NCI-H2081 treated with DMSO at 0.1 percent for 48 hours (cell line): ENCODE measurements around the gene MREG.

Source experiments
- DNase-seq: peaks from one replicate; lab custom pipeline; 2025; lab: John Stamatoyannopoulos, UW

MREG gene, protein sequence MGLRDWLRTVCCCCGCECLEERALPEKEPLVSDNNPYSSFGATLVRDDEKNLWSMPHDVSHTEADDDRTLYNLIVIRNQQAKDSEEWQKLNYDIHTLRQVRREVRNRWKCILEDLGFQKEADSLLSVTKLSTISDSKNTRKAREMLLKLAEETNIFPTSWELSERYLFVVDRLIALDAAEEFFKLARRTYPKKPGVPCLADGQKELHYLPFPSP

DNA sequence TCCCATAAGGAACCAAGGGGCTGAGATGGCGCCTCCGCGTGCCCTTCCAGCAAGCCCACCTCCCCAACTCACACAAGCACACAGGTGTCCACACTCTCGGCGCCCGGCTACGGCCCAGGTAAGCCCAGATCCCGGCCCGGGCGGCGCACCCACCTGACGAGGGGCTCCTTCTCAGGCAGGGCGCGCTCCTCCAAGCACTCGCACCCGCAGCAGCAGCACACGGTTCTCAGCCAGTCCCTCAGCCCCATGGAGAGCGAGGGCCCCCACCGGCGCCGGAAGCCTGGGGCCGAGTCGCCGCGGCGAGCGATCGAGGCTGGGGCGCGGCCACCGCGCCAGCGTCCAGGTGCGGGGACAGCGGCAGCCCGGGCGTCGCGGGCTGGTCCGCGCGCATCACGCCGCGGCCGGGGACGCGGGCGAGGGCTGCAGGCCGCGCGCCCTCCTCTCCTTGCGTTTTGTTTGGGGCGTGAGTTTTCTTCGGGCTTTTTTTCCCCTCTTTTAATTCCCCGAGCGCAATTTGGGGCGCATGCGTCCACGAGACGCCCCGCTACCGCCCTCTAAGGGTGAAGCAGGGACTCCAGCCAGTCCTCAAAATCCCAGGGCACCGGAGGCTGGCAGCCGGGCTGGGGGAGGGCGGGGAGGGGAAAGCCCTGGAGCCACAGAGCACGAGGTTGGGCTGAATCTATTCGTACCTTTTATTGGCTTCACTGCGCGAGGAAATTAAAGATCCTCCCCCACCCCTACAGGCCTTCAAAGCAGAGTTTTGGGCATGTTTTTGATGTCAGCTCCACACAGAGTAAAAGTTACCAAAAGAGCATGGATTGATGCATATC lies at the start of gene MREG:
TSS of gene MREG (minus strand) at position 472 of the 830 bp plus-strand sequence. CDS start at position 248, 224 bp downstream.
- DNase-seq = peak; percentile 46

DNA sequence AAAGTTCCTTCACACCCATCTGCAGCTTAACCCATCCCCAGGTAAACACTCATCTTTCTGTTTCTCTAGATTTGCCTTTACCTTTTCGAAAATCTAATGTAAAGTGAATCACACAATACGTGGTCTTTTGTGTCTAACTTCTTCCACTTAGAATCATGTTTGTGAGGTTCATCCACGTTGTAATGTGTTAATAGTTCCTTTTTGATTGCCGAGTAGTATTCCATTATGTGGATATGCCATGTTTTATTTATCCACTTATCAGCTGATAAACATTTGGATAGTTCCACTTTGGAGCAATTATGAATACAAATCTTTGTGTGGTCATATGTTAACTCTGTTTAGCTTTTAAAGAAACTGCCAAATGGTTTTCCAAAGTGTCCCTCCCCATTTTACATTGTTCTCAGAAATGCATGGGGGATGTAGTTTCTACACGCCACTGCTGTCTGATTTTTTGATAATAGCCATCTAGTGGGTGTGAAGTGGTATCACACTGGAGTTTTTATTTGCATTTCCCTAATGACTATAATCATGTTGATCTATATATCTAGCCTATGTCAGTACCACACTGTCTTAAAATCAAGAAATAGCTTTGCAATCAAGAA lies 46.0 kb upstream of the MREG start:
- no peak for DNase-seq

DNA sequence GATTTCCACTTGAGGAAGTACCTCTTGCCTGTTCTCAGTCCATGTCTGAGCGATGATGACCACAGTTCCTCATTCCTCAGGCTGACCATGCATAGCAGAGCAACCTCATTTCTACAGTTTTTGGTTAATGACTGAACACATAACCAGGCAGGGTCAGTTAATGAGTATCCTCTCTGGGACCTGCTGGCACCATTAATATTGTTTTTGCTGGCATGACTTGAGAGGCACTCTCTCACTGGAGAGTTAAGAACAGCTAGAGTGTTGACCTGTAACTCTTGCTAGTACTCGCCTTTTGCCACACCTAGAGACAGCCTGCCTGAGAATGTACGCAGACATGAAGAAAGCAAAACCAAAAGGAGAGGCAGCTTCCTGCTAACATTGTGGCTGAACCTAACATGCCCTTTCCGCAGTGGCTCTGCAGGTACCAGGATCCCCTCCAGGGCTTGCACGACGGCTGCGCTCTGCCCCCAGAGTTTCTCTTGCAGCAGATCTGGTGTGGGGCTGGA lies 44.4 kb upstream of the MREG start:
- no peak for DNase-seq

DNA sequence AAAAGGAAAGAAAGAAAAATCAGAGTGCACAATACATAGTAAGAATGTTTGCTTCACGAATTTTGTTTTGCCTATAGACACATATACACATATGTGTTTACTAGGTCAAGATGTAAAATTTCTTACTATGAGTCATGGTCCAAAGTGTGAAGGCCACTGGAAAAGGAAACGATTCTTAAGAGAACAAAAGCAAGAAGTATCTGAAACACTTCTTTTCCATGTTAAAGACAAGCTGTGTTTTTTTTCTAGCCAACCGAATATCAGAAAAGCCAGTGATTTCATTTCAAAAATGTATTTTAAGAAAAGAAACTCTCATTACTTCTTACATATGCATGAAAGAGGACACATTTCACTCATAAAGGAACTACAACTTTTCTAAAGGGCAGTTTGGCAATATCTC lies 43.4 kb upstream of the MREG start:
- DNase-seq = no peak

DNA sequence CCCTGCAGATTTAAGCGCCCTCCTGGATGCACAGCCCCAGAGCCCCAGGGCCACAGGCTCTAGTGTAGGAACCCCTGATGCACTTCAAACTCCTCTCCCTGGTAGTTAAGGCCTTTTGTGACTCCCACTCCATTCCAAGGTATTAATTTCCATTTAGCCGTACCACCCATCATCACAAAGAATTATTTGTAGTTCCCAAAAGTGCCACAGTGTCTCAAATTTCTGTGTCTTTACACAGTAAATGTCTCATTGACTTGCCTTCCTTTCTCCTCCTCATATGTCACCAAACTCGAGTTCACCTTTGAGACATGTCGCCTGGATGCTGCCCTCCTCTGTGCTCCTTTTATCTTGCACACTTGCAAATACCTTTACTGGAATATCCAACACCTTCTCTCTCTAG lies 42.3 kb upstream of the MREG start:
- no peak for DNase-seq

DNA sequence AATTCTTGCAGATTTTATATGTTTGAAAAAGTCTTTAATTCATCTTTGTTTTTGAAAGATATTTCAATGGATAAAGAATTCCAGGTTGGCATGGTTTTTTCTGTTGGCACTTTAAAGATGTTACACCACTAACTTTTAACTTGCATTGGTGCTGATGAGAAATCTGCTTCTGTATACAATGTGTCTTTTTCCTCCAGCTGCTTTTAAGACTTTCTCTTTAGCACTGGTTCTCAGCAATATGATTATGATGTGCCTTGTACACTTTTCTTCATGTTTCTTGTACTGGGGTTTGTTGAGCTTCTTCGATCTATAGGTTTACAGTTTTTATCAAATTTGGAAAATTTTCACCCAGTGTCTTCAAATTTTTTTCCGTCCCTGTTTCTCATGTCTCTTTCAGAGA lies 39.1 kb upstream of the MREG start:
- DNase-seq = no peak

DNA sequence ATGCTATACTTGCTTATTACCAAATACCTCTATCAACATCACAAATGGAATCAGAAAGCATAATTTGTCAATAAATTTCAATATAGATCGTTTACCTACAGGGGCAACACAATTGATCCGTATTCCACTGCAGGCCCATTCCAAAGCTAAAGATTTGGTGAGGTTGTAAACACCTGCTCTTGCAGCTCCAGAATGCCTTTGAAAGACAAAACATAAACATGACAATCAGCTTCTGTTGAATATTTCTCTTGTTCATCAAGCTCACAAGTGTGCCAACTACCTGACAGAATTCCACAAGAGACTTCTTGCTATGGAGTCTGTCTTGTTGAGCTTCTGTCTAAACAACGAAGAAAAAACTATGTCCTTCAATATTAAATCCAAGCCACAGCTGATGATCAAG lies 38.0 kb upstream of the MREG start:
- no peak for DNase-seq

DNA sequence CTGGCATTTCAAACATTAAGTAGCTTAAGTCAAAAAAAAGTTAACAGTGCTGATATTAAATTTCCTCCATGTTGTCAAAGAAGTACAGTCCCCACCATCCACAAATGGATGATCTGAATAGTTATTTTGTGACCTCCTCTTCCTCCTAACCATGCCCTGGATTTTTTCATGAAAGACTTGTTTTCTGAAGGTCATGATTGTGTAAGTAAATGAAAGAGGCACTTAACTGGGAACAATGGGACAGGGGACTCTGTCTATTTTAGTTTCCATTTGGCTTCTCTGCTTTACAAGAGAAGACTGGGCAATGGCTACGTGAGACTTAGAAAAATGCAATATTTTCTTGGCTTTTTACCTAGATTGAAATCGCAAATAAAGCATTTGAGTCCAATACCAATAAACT lies 36.1 kb upstream of the MREG start:
- no peak for DNase-seq

DNA sequence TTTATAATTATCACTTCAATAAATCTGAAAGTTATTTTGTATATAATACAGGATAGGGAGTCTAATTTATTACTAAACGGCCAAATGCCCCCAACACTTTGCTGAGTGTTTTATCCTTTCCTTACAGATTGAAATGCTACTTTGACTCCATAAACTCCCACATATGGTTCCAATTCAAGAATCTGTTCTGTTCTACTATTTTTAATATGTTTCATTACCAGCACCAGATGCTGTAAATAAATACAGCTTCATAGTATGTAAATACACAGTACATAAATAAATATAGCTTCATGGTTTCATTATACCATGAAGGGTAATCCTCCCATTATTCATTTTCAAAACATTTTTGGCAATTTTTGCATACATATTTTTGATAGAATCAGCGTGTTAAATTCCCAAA lies 34.0 kb upstream of the MREG start:
- no peak for DNase-seq

DNA sequence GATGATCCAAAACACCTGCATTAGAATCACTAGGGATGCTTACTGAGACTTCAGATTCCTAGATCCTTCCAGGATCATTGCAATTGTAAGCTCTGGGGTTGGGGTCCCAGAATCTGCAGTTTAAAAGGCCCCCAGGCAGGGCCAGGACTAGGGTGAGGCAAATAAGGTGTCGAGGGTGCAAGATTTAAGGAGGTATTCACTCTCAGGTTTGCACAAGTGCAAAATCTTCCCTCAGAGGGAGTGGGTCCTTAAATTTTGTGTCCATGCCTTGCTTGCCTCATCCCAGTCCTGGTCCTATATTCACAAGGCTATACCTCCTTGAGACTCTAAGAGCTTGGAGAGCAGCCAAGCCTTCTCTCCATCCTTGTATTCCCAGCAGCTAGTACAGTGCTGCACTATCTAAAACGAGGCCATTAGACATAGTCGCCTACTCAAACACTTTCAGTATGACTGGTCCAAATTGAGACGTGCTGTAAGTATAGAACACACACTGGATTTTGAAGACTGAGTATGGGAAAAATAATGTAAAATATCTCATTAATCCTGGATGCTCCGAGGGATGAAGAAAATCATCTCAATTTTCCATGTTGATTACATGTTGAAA lies 31.6 kb upstream of the MREG start:
- no peak for DNase-seq

DNA sequence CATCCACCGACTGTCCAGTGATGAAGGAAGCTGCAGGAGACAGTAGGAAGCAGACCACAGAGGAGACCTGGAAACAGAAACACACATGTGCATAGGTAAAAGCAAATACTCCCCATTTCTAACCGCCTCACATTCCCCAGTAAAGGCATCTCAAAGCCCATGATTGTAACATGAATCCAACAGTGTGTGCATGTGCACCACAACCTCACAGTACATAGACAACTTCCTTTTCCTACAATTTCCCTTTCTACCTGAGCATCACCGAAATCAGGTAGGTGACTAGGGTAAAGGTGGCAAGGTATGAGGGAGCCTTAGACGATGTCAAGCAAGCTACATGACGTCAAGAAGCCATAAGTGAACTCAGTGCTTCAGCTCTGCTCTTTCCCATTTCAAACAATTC lies 30.6 kb upstream of the MREG start:
- no peak for DNase-seq

DNA sequence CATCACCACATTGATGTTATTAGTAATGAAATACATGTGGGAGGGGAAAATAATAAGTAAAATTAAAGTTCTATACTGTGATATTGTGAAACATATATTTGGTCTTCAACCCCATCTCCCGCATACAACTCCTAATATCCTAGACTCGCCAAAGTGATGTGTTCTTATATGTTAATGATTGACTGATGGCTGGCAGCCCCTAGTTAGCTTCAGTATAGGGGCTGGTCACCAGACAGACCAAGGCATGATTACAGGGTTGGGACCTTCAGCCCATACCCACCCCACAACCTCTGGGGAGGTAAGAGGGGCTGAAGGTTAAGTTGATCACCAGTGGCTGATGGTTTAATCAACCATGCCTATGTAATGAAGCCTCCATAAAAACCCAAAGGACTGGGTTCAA lies 28.1 kb upstream of the MREG start:
- DNase-seq = no peak

DNA sequence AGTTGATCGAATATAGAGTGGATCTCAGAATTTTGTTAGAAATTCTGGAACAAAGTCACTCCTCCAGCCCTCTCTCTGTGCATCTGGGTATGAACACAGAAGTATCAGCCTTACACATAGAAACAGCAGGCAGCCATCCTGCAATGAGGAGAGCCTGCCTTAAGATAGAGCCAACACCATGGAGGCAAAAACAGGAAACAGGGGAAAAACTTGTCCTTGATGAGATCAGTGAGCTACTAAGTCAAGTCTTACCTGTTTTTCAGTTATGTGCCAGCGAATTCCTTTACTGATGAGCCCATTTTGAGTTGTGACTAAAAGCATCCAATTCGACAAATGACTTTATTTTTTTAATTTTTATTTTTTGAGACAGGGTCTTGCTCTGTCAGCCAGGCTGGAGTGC lies 26.6 kb upstream of the MREG start:
- no peak for DNase-seq

DNA sequence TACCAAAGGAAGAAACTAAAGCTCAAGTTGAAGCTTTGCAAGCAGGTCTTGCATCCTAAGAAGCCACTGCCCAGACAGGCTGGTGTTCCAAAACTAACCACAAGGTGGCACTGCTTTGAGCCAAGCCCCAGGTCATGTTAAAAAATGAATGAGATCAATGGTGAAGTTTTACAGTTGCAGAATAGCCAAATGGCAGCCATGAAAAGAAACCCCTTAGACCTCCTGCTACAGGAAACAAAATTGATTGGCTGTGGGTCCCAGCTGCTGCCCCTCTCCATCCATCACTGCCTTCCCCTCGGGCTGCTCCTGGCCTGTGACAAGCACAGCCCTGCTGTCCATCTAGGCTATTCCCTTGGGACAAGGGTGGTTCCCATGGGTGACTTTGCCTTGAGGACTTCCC lies 20.7 kb upstream of the MREG start:
- no peak for DNase-seq

DNA sequence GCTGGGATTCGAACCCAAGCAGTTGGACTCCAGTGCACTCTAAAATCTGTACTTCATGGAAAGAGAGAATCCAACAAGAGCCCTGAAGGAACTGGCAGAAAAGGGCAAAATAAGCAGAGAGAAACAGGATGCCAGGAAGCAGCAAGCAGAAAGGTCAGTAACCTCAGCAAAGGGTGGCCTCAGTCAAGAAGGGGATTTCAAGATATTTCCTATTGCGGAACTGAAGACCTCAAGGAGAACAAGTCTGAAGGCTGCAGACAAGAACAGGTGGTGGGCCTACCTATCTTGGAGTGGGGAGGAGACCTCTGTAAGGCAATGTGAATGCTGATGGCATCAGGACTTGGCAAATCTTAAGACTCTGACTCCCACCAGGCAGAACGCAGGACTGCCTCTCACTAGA lies 20.1 kb upstream of the MREG start:
- DNase-seq = no peak

DNA sequence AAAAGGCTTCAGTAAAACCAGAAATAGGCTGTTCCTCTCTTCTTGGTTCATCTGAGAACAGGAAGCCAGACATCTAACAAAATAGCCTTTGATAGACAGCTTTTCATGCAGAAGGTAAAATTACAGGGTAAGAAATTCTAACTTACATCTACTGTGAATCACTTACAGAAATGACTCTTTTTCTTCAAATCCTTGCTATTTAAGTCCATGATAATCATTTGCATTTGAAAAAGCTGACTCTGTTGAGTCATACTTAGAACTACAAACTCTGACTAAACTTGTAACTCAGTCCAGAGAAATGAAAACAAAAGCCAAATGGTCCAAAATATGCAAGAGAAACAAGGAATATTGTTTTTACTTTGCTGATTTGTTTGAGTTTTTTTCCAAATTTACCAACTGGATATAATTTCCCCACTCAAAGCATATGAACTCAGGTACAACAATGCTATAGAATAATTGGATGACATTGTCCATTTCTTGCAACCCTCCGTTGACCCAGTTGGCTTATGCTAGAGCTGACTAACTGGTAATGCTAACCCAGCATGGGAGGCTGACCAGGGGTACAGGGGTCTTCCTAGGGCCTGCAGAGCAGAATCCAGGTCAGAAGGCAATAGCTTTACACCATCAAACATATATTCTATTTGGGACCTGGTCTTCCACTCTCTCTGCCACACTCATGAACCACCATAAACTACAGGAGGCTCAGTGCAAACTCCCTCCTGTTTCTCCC lies 18.8 kb upstream of the MREG start:
- DNase-seq = no peak

DNA sequence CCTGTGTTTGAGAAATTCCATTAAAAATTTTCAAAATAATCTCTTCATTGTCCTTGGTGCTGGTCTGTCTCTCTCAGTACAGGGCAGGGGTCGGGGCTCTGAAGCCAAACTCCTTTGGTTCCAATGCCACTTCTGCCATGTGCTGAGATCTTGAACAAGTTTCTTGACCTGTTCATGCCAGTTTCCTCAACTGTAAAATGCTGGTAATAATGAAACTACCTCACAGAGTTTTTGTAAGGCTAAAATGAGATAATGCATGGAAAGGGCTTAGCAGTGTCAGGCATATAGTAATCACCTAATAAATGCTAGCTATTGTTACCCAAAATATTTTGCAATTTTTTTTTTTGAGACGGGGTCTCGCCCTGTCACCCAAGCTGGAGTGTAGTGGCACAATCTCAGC lies 16.9 kb upstream of the MREG start:
- no peak for DNase-seq

DNA sequence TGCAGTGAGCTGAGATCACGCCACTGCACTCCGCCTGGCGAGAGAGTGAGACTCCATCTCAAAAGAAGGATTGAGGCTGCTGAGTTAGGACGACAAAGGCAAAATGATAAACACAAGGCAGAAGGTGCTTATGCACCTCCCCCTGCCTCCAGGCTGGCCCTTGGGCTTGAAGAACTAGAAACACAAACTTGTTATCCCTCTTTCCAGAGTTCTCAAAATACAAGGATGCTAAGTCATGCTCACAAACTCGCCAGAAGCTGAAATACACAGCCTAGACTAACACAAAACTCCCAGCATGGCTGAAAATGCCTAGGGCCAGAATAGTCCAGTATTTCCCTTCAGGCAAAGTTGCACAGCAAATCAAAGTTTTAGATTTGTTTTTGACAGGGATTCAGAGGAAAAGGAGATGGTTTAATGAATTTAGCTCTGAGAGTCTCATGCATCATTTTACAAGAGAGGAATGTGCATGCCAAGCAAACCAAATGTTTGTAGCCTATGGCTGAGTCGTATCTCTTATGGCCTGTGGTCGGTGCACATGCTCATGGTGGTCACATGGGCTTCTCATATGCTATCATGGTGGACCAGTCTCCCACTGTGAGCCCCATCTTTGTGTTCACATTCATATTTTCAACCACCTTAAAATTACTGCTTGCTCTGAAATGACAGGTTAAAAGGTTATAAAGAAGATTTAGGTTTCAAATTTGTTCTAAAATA lies 16.2 kb upstream of the MREG start:
- no peak for DNase-seq

DNA sequence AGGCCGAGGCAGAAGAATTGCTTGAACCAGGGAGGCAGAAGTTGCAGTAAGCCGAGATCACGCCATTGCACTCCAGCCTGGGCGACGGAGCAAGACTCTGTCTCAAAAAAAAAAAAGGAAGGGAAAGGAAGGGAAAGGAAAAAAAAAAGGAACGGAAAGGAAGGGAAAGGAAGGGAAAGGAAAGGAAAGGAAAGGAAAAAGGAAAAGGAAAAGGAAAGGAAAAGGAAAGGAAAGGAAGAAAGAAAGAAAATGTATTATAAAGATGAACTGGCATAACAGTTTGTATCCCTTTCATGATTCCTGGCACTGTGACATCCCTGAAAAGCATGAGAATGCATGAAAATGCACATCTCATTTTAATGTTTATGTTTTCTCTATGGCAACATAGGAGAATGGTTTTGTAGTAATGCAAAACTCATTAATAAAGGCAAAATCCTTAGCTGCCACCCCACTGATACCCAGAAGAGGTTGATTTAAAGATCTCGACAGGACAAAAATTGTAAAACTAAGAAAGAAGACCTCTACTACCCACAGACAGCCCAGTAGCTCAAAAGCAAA lies 11.5 kb upstream of the MREG start:
- no peak for DNase-seq

DNA sequence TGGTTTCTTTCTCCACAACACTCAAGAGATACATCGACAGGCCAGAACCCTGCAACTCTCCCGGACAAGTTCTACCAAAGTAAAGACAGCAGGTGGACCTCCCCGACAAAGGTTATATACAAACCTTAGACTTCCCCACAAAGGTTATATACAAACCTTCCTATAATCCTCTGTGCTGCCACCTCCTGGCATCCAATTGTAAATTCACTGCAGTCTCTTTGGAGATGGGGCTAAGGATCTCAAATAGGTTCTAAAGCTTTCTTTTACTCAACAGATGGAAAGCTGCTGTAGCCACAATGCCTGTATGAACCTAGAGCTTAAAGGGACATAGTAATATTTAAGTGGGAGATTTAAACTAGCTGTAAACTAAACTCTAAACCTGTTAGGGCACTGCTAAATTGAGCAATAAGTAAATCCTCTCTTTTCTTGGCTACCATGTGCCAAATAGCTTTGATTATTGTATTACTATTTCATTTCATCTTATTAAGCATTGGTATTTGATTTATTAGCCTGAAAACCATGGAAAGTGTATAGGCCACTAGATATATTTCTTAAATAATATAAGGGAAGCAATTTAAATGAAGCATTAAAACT lies 9.8 kb upstream of the MREG start:
- no peak for DNase-seq
